Lung (tissue), 12 donors: ENCODE measurements around the gene SHB. TPM values are rescaled to one million over a fixed set of nuclear protein-coding genes. Genes with fewer than 3 reads are reported as not detected.

ENCODE experiments used
- ATAC-seq: fragments of 200-7000 bp; cut with Tn5 transposase; one replicate; pipeline ENCODE4 v1.9.1; 2020; ENCODE audit warnings: moderate number of reproducible peaks; ENCODE audit not compliant: insufficient read depth, low FRiP score
- DNase-seq, 3 donors: peaks; one replicate each; pipeline ENCODE4 v3.0.0-alpha.2; 2013 to 2017
- H3K27ac ChIP-seq, 2 donors: one replicate each; pipeline ENCODE4 v1.5.1; 2013; ENCODE audit warnings: mild to moderate bottlenecking in 2 of 2, moderate library complexity in 2 of 2, control low read depth in 1 of 2, inconsistent platforms in 1 of 2, low read depth in 1 of 2, low read length in 1 of 2
- H3K27me3 ChIP-seq, 3 donors: one replicate each; pipeline ENCODE4 v1.5.1; 2013; ENCODE audit warnings: low read length in 2 of 3; ENCODE audit not compliant: control insufficient read depth in 3 of 3, insufficient read depth in 3 of 3
- H3K36me3 ChIP-seq, 4 donors: one replicate each; pipeline ENCODE4 v1.5.1; 2013; ENCODE audit warnings: low read length in 4 of 4, mild to moderate bottlenecking in 1 of 4, moderate library complexity in 1 of 4; ENCODE audit not compliant: control insufficient read depth in 4 of 4, insufficient read depth in 4 of 4
- H3K4me1 ChIP-seq, 5 donors: one replicate each; pipeline ENCODE4 v1.5.1; 2013; ENCODE audit warnings: low read length in 5 of 5, mild to moderate bottlenecking in 2 of 5, moderate library complexity in 1 of 5; ENCODE audit not compliant: control insufficient read depth in 5 of 5, insufficient read depth in 5 of 5
- H3K4me3 ChIP-seq: one replicate; pipeline ENCODE4 v1.5.1; 2013; ENCODE audit warnings: mild to moderate bottlenecking, control low read depth, moderate library complexity
- H3K9ac ChIP-seq, 2 donors: one replicate each; pipeline ENCODE4 v1.5.1; 2013; ENCODE audit warnings: low read length in 2 of 2, control low read depth in 1 of 2; ENCODE audit not compliant: insufficient read depth in 1 of 2
- H3K9me3 ChIP-seq, 4 donors: one replicate each; pipeline ENCODE4 v1.5.1; 2013; ENCODE audit warnings: low read length in 3 of 4, mild to moderate bottlenecking in 1 of 4, moderate library complexity in 1 of 4; ENCODE audit not compliant: control insufficient read depth in 4 of 4, insufficient read depth in 3 of 4
- WGBS, 2 donors: extraction: QIAGEN DNeasy Blood & Tissue Kit; methylation state at CpG; one replicate each; pipeline ENCODE4 v1.1.7; 2013; 5-methylcytosine and 5-hydroxymethylcytosine counted together
- polyA plus RNA-seq, 2 donors: library from polyadenylated mRNA; stranded (reverse); fragments of 200-250 nt; gene quantifications; one replicate each; pipeline ENCODE4 v1.2.1, GENCODE V29; 2013
- total RNA-seq, 2 donors: library from RNA; depleted of rRNA in 1 of 2; stranded (reverse); fragments of >200 nt in 1 of 2; gene quantifications; one replicate each; pipeline ENCODE4 v1.2.1, GENCODE V29; 2014 to 2021
- TF ChIP-seq, protein P1 (sequence below): IDR thresholded peaks from 2 replicates; pipeline ENCODE4 v1.5.1; 2012; ENCODE audit warnings: mild to moderate bottlenecking; ENCODE audit errors: control extremely low read depth, extremely low read depth
- donor health status: control.
- donor health status: control.
- donor health status: Bipolar disorder and iron deficiency.
- donor health status: healthy.
- donor health status: DM: yes; HTN: yes; CAD: no.

The SHB gene
- total and polyA plus RNA-seq, 4 donors: 10.8 to 32.3 (median 14.4) TPM

DNA sequence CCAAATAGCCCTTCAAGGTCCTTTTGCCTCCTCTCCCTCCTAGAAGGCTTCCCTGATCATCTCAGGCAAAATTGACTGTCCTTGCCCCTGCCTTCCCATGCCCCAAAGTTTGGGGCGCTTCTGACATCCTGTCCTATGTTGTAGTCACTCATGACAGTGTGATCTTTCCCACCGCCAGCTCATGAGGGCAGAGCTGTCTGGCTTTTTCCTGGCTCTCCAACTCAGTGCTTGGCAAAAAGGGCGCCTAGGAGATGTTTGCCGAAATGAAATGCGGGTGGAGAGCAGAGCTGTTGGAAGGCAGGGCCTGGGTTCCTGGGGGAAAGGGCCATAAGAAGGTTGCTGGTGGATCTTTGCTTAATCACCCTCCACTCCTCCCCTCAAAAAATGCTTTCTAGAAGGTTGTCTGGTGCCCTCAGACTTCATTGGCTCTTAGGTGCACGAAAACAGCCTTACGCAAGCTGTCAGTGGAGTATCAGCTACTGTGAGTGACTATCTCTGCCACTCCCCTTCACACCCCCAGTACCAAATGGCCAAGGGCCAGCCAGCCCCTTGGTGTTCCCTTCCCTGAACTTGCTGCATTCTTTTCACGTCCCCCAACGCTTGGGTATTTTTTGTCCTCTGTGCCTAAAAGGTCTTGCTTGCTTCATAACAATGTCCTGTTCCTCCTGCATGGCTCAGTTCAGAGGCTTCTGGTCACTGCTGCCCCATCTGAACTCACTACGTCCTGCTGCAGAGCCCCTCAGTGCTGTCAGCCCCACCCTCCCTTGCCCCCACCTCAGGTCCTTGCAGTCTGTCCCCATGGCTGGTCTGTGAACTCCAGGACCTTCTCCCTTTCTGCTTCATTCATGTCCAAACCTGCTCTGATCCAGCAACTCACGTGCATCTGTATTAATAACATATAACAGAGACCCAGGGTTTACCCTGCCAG is 162.5 kb downstream of the SHB start:
- Histone ChIP-seq H3K4me1 (peaks cover 6 to 19% (median 9%) of the 10 kb centered on the region in 5 donors), H3K9me3 (no peaks in the 10 kb centered on the region), H3K4me3 (no peak overlapping the region), H3K27ac (no peak overlapping the region), H3K27me3 (no peaks in the 10 kb centered on the region), H3K36me3 (no peaks in the 10 kb centered on the region), H3K9ac (no peak overlapping the region)
- WGBS, 2 donors: 89% methylated on average over 11 of the region's 11 CpGs
- DNase-seq: no peak
- no peak for ATAC-seq
- TF ChIP-seq, protein P1, sequence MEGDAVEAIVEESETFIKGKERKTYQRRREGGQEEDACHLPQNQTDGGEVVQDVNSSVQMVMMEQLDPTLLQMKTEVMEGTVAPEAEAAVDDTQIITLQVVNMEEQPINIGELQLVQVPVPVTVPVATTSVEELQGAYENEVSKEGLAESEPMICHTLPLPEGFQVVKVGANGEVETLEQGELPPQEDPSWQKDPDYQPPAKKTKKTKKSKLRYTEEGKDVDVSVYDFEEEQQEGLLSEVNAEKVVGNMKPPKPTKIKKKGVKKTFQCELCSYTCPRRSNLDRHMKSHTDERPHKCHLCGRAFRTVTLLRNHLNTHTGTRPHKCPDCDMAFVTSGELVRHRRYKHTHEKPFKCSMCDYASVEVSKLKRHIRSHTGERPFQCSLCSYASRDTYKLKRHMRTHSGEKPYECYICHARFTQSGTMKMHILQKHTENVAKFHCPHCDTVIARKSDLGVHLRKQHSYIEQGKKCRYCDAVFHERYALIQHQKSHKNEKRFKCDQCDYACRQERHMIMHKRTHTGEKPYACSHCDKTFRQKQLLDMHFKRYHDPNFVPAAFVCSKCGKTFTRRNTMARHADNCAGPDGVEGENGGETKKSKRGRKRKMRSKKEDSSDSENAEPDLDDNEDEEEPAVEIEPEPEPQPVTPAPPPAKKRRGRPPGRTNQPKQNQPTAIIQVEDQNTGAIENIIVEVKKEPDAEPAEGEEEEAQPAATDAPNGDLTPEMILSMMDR: no peak

DNA sequence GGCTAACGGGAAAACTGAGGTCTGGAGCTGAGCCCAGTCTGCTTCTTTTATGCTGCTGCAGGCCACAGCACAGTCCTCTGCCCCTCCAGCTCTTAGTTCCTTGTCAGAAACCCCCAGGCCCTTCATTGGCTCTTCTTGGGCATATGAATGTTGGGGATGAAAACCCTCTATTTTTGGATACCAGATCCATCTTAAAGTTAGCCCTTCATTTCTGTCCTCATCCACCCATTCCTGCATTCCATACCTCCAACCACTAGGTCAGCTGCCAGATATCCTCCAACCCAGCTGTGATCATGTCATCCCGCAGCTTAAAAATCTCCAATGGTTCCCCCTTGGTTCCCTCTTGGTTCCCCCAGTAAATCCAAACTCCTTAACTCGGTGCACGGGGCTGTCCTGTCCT is 163.3 kb downstream of the SHB start:
- no peak overlapping the region for H3K9ac ChIP-seq
- peaks cover 6 to 19% (median 9%) of the 10 kb centered on the region in 5 donors for H3K4me1 ChIP-seq
- 94 to 96% methylated on average over 4 of the region's 4 CpGs for WGBS, 2 donors
- DNase-seq (no peak), ATAC-seq (no peak)
- TF ChIP-seq, protein P1: no peak
- no peak overlapping the region for H3K4me3 ChIP-seq
- no peaks in the 10 kb centered on the region for H3K36me3 ChIP-seq
- H3K27ac ChIP-seq: no peak overlapping the region
- H3K9me3 ChIP-seq: no peaks in the 10 kb centered on the region
- H3K27me3 ChIP-seq: no peaks in the 10 kb centered on the region

- H3K4me3 ChIP-seq: no peak overlapping the region
- TF ChIP-seq, protein P1: no peak
- no peaks in the 10 kb centered on the region for H3K27me3 ChIP-seq
- H3K9me3 ChIP-seq: no peaks in the 10 kb centered on the region
- peaks cover 6 to 19% (median 9%) of the 10 kb centered on the region in 5 donors for H3K4me1 ChIP-seq
- 81 to 90% methylated on average over 10 of the region's 10 CpGs for WGBS, 2 donors
- no peak overlapping the region for H3K9ac ChIP-seq
- H3K36me3 ChIP-seq: no peaks in the 10 kb centered on the region
- DNase-seq (no peak), ATAC-seq (no peak)
- peak overlapping the region in 1 of 2 donors; percentile 72 for H3K27ac ChIP-seq
Observed at GRCh38 chr9:37905131-37905505, 163.9 kb downstream of the SHB start.
